ENCODE measurements around the gene DHCR7.

DHCR7 gene

GRCh38 chr11:71406681-71407080 is 41.5 kb downstream of the DHCR7 start:
- peak; percentile 49 for DNase-seq

- no peak for DNase-seq
Observed at GRCh38 chr11:71404209-71404608, 44.0 kb downstream of the DHCR7 start.

- no peak for DNase-seq
Observed at GRCh38 chr11:71402878-71403277, 45.3 kb downstream of the DHCR7 start.

- DNase-seq, result no peak
Observed at GRCh38 chr11:71400216-71400615, 48.0 kb downstream of the DHCR7 start.

- DNase-seq, result no peak
Observed at GRCh38 chr11:71399341-71399740, 48.9 kb downstream of the DHCR7 start.

- DNase-seq, result no peak
Observed at GRCh38 chr11:71397961-71398360, 50.2 kb downstream of the DHCR7 start.

- DNase-seq, result no peak
Observed at GRCh38 chr11:71397331-71397860, 50.8 kb downstream of the DHCR7 start.

GRCh38 chr11:71396548-71397123 is 51.6 kb downstream of the DHCR7 start:
- DNase-seq, result no peak

GRCh38 chr11:71395774-71396173 is 52.4 kb downstream of the DHCR7 start:
- DNase-seq, result no peak

GRCh38 chr11:71395263-71395560 is 53.0 kb downstream of the DHCR7 start:
- no peak for DNase-seq

- DNase-seq, result no peak
Observed at GRCh38 chr11:71393283-71393682, 54.9 kb downstream of the DHCR7 start.

GRCh38 chr11:71391796-71392195 is 56.4 kb downstream of the DHCR7 start:
- no peak for DNase-seq

- no peak for DNase-seq
Observed at GRCh38 chr11:71391352-71391751, 56.8 kb downstream of the DHCR7 start.

- no peak for DNase-seq
Observed at GRCh38 chr11:71388637-71389235, 59.5 kb downstream of the DHCR7 start.

- no peak for DNase-seq
Observed at GRCh38 chr11:71387784-71388636, 60.2 kb downstream of the DHCR7 start.

- DNase-seq, result no peak
Observed at GRCh38 chr11:71387200-71387599, 61.0 kb downstream of the DHCR7 start.

GRCh38 chr11:71386202-71386601 is 62.0 kb downstream of the DHCR7 start:
- no peak for DNase-seq

GRCh38 chr11:71385091-71385490 is 63.1 kb downstream of the DHCR7 start:
- DNase-seq, result no peak

GRCh38 chr11:71384561-71384960 is 63.6 kb downstream of the DHCR7 start:
- peak; percentile 41 for DNase-seq
